Gastroesophageal sphincter (tissue), 3 donors: Measurements from ENCODE around the gene FAM3B.

ENCODE experiments used
- EP300 ChIP-seq: sonication (generic); formaldehyde crosslinking; IDR thresholded peaks from one replicate; pipeline ENCODE4 v1.6.1; 2017; ENCODE audit warnings: antibody characterized with exemption, mild to moderate bottlenecking
- TF ChIP-seq, protein P1 (sequence below), 4 experiments: fragments of 200-600 bp in 2 of 4; fragments of 450-650 bp in 2 of 4; sonication (generic) in 1 of 4; IDR thresholded peaks; one replicate each; pipeline ENCODE4 v1.5.1; 2017 to 2019; ENCODE audit warnings: antibody characterized with exemption in 4 of 4, mild to moderate bottlenecking in 2 of 4, moderate library complexity in 2 of 4

DNA sequence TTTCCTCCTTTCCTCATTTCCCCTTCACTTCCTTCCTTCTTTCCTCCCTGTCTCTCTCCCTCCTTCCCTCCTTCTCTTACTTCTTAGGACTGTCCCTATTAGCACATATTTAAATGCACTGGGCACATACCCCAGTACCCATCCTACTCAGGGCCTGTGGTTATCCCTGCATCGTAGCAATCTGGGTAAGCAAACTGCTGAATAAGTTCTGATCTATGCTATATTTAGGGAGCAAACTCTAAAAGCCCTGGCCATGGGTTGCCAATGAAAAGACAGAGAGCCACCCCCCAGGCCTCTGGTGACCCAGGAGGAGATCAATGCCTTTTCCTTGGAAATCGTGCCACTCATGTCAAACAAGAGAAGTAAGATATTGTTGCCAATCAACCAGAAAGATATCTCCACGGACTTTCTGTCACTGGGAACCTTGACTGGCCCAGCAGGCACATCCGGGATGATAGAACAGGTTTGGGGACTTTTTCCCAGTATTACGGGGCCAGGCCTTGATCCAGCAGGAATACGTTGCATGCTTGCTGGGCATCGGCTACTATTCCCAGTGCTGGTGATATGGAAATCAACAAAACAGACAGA is 5.4 kb downstream of the FAM3B start:
- TF ChIP-seq, protein P1, sequence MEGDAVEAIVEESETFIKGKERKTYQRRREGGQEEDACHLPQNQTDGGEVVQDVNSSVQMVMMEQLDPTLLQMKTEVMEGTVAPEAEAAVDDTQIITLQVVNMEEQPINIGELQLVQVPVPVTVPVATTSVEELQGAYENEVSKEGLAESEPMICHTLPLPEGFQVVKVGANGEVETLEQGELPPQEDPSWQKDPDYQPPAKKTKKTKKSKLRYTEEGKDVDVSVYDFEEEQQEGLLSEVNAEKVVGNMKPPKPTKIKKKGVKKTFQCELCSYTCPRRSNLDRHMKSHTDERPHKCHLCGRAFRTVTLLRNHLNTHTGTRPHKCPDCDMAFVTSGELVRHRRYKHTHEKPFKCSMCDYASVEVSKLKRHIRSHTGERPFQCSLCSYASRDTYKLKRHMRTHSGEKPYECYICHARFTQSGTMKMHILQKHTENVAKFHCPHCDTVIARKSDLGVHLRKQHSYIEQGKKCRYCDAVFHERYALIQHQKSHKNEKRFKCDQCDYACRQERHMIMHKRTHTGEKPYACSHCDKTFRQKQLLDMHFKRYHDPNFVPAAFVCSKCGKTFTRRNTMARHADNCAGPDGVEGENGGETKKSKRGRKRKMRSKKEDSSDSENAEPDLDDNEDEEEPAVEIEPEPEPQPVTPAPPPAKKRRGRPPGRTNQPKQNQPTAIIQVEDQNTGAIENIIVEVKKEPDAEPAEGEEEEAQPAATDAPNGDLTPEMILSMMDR (IDR thresholded peaks at IDR 0.05) = no peak
- no peak for TF ChIP-seq EP300
